Skeletal muscle tissue (tissue), 4 donors: ENCODE results near the gene GRHL3. TPM values are rescaled to one million over a fixed set of nuclear protein-coding genes. Genes with fewer than 3 reads are reported as not detected.

Source experiments
- H3K27ac ChIP-seq: one replicate; pipeline ENCODE4 v1.7.0; 2013; ENCODE audit warnings: mild to moderate bottlenecking, low read depth, low read length, inconsistent platforms
- H3K27me3 ChIP-seq, 3 donors: one replicate each; pipeline ENCODE4 v1.7.0; 2013; ENCODE audit warnings: low read length in 3 of 3; ENCODE audit not compliant: control insufficient read depth in 3 of 3, insufficient read depth in 3 of 3
- H3K36me3 ChIP-seq, 3 donors: one replicate each; pipeline ENCODE4 v1.7.0; 2013; ENCODE audit warnings: low read length in 3 of 3; ENCODE audit not compliant: control insufficient read depth in 3 of 3, insufficient read depth in 3 of 3
- H3K4me1 ChIP-seq, 3 donors: one replicate each; pipeline ENCODE4 v1.7.0; 2013; ENCODE audit warnings: low read length in 3 of 3, mild to moderate bottlenecking in 3 of 3; ENCODE audit not compliant: control insufficient read depth in 3 of 3, insufficient read depth in 3 of 3
- H3K4me3 ChIP-seq, 3 donors: one replicate each; pipeline ENCODE4 v1.7.0; 2013; ENCODE audit warnings: low read length in 3 of 3
- H3K9ac ChIP-seq, 3 donors: one replicate each; pipeline ENCODE4 v1.7.0; 2013; ENCODE audit warnings: low read length in 3 of 3, mild to moderate bottlenecking in 3 of 3, moderate library complexity in 2 of 3, low read depth in 1 of 3
- H3K9me3 ChIP-seq, 3 donors: one replicate each; pipeline ENCODE4 v1.7.0; 2013; ENCODE audit warnings: low read length in 3 of 3; ENCODE audit not compliant: control insufficient read depth in 3 of 3
- total RNA-seq: library from RNA; depleted of rRNA; stranded (reverse); fragments of >200 nt; gene quantifications from one replicate; pipeline ENCODE4 v1.2.3, GENCODE V29; 2014
- donor health status: Osteomylitis.

The GRHL3 gene
- total RNA-seq, 1 donor from 2014 or later = not detected

- Histone ChIP-seq H3K27ac (no peak overlapping the region), H3K36me3 (no peaks in the 10 kb centered on the region), H3K27me3 (peaks cover 0 to 5% (median 1%) of the 10 kb centered on the region in 3 donors), H3K9ac (no peak overlapping the region), H3K4me3 (no peak overlapping the region), H3K4me1 (no peaks in the 10 kb centered on the region), H3K9me3 (no peaks in the 10 kb centered on the region)
Measured at GRCh38 chr1:24311741-24312140, 7.4 kb upstream of the GRHL3 start.

GRCh38 chr1:24315391-24315790 lies 3.8 kb upstream of the GRHL3 start:
- Histone ChIP-seq H3K27ac (no peak overlapping the region), H3K4me3 (no peak overlapping the region), H3K27me3 (peaks cover 3 to 29% (median 12%) of the 10 kb centered on the region in 3 donors), H3K9ac (no peak overlapping the region), H3K36me3 (no peaks in the 10 kb centered on the region), H3K4me1 (peaks cover 2 to 14% (median 12%) of the 10 kb centered on the region in 3 donors), H3K9me3 (no peaks in the 10 kb centered on the region)

- Histone ChIP-seq H3K4me1 (peaks cover 9 to 19% (median 19%) of the 10 kb centered on the region in 3 donors), H3K27ac (no peak overlapping the region), H3K36me3 (no peaks in the 10 kb centered on the region), H3K4me3 (no peak overlapping the region), H3K9ac (no peak overlapping the region), H3K9me3 (no peaks in the 10 kb centered on the region), H3K27me3 (peaks cover 3 to 37% (median 12%) of the 10 kb centered on the region in 3 donors)
Measured at GRCh38 chr1:24316645-24317044, 2.5 kb upstream of the GRHL3 start.

- Histone ChIP-seq H3K4me3 (no peak overlapping the region), H3K4me1 (peaks cover 10 to 23% (median 19%) of the 10 kb centered on the region in 3 donors), H3K9ac (no peak overlapping the region), H3K9me3 (no peaks in the 10 kb centered on the region), H3K27ac (no peak overlapping the region), H3K36me3 (no peaks in the 10 kb centered on the region), H3K27me3 (peaks cover 3 to 37% (median 12%) of the 10 kb centered on the region in 3 donors)
Measured at GRCh38 chr1:24317081-24317480, 2.1 kb upstream of the GRHL3 start.

- H3K27me3 ChIP-seq = peaks cover 5 to 37% (median 12%) of the 10 kb centered on the region in 3 donors
- H3K4me3 ChIP-seq = no peak overlapping the region
- no peak overlapping the region for H3K27ac ChIP-seq
- no peak overlapping the region for H3K9ac ChIP-seq
- no peaks in the 10 kb centered on the region for H3K36me3 ChIP-seq
- H3K4me1 ChIP-seq = peaks cover 13 to 33% (median 19%) of the 10 kb centered on the region in 3 donors
- H3K9me3 ChIP-seq = no peaks in the 10 kb centered on the region
Measured at GRCh38 chr1:24317956-24318614, 1.1 kb upstream of the GRHL3 start.

GRCh38 chr1:24318615-24319311 lies 394 bp upstream of the GRHL3 start:
- H3K9ac ChIP-seq = no peak overlapping the region
- no peak overlapping the region for H3K27ac ChIP-seq
- no peaks in the 10 kb centered on the region for H3K36me3 ChIP-seq
- H3K9me3 ChIP-seq = no peaks in the 10 kb centered on the region
- H3K27me3 ChIP-seq = peaks cover 5 to 37% (median 12%) of the 10 kb centered on the region in 3 donors
- no peak overlapping the region for H3K4me3 ChIP-seq
- H3K4me1 ChIP-seq = peaks cover 13 to 34% (median 19%) of the 10 kb centered on the region in 3 donors

- no peak overlapping the region for H3K27ac ChIP-seq
- peaks cover 5 to 37% (median 12%) of the 10 kb centered on the region in 3 donors for H3K27me3 ChIP-seq
- no peaks in the 10 kb centered on the region for H3K36me3 ChIP-seq
- H3K9me3 ChIP-seq = no peaks in the 10 kb centered on the region
- H3K9ac ChIP-seq = no peak overlapping the region
- no peak overlapping the region for H3K4me3 ChIP-seq
- peaks cover 13 to 34% (median 19%) of the 10 kb centered on the region in 3 donors for H3K4me1 ChIP-seq
Measured at GRCh38 chr1:24319962-24320361, 805 bp downstream of the GRHL3 start.

GRCh38 chr1:24321126-24321525 lies 2.0 kb downstream of the GRHL3 start:
- Histone ChIP-seq H3K27me3 (peaks cover 5 to 37% (median 12%) of the 10 kb centered on the region in 3 donors), H3K9me3 (no peaks in the 10 kb centered on the region), H3K9ac (peak overlapping the region in 2 of 3 donors; percentile 76 to 85), H3K4me3 (peak overlapping the region; percentile 41 to 76 (median 72)), H3K36me3 (no peaks in the 10 kb centered on the region), H3K27ac (peak overlapping the region; percentile 28), H3K4me1 (peaks cover 13 to 34% (median 19%) of the 10 kb centered on the region in 3 donors)

GRCh38 chr1:24321697-24322469 lies 2.7 kb downstream of the GRHL3 start:
- Histone ChIP-seq H3K4me3 (peak overlapping the region; percentile 72 to 76 (median 75)), H3K9me3 (no peaks in the 10 kb centered on the region), H3K27me3 (peaks cover 5 to 34% (median 12%) of the 10 kb centered on the region in 3 donors), H3K9ac (peak overlapping the region; percentile 76 to 85 (median 76)), H3K4me1 (peaks cover 13 to 34% (median 19%) of the 10 kb centered on the region in 3 donors), H3K27ac (peak overlapping the region; percentile 33), H3K36me3 (no peaks in the 10 kb centered on the region)
